GM23248 (cell line): Measurements from ENCODE around the gene KCNIP3. TPM values are rescaled to one million over a fixed set of nuclear protein-coding genes. Genes with fewer than 3 reads are reported as not detected.
"Not testable (repeated sequence)": the region's sequence is repeated elsewhere in the genome, so short reads cannot be mapped to it uniquely, and the experiment has no call there.

Source experiments
- DNase-seq: peaks from one replicate; pipeline ENCODE4 v3.0.0-alpha.2; 2015
- H2AFZ ChIP-seq: fragments of 200-600 bp; sonication (generic); 2 replicates; pipeline ENCODE4 v1.6.1; 2016; ENCODE audit warnings: antibody characterized with exemption
- H3F3A ChIP-seq: fragments of 200-600 bp; sonication (generic); 2 replicates; pipeline ENCODE4 v1.6.1; 2016; ENCODE audit warnings: mild to moderate bottlenecking, antibody characterized with exemption, mixed run types; ENCODE audit not compliant: insufficient read depth
- H3K27ac ChIP-seq: fragments of 200-600 bp; sonication (generic); 2 replicates; pipeline ENCODE4 v1.5.1; 2016; ENCODE audit warnings: mild to moderate bottlenecking
- H3K27me3 ChIP-seq: fragments of 200-600 bp; sonication (generic); replicated peaks from 2 replicates; pipeline ENCODE4 v1.6.1; 2016; ENCODE audit warnings: mild to moderate bottlenecking; ENCODE audit not compliant: insufficient read depth
- H3K36me3 ChIP-seq: fragments of 200-600 bp; sonication (generic); 2 replicates; pipeline ENCODE4 v1.6.1; 2016; ENCODE audit warnings: low read depth, mild to moderate bottlenecking
- H3K4me1 ChIP-seq: fragments of 200-600 bp; sonication (generic); 2 replicates; pipeline ENCODE4 v1.6.1; 2016; ENCODE audit warnings: mild to moderate bottlenecking; ENCODE audit not compliant: insufficient read depth
- H3K4me2 ChIP-seq: fragments of 200-600 bp; sonication (generic); one replicate; pipeline ENCODE4 v1.6.1; 2016; ENCODE audit warnings: mild to moderate bottlenecking; ENCODE audit not compliant: unreplicated experiment
- H3K4me3 ChIP-seq: fragments of 200-600 bp; sonication (generic); 2 replicates; pipeline ENCODE4 v1.5.1; 2016; ENCODE audit warnings: mild to moderate bottlenecking
- H3K79me2 ChIP-seq: fragments of 200-600 bp; sonication (generic); 2 replicates; pipeline ENCODE4 v1.6.1; 2016; ENCODE audit warnings: mild to moderate bottlenecking; ENCODE audit not compliant: insufficient read depth
- H3K9ac ChIP-seq: fragments of 200-600 bp; sonication (generic); 2 replicates; pipeline ENCODE4 v1.6.1; 2016; ENCODE audit warnings: mild to moderate bottlenecking
- H3K9me2 ChIP-seq: fragments of 200-600 bp; sonication (generic); 2 replicates; pipeline ENCODE4 v1.6.1; 2016; ENCODE audit warnings: mixed run types, mild to moderate bottlenecking, moderate library complexity; ENCODE audit not compliant: insufficient read depth
- H3K9me3 ChIP-seq: fragments of 200-600 bp; sonication (generic); one replicate; pipeline ENCODE4 v1.6.1; 2017; ENCODE audit warnings: low read depth
- H4K20me1 ChIP-seq: fragments of 200-600 bp; sonication (generic); 2 replicates; pipeline ENCODE4 v1.6.0; 2016; ENCODE audit not compliant: insufficient read depth
- EZH2 ChIP-seq: fragments of 200-600 bp; sonication (generic); IDR thresholded peaks from 2 replicates; pipeline ENCODE4 v1.6.1; 2018; ENCODE audit warnings: antibody characterized with exemption, mild to moderate bottlenecking; ENCODE audit not compliant: insufficient read depth, poor library complexity, severe bottlenecking
- EZH2phosphoT487 ChIP-seq: fragments of 200-600 bp; sonication (generic); IDR thresholded peaks from 2 replicates; pipeline ENCODE4 v1.6.1; 2018; ENCODE audit warnings: antibody characterized with exemption, moderate library complexity, mild to moderate bottlenecking, low read depth; ENCODE audit not compliant: insufficient read depth
- WGBS, 2 experiments: methylation state at CpG; one replicate each; pipeline ENCODE4 v1.1.6; 2015 to 2017; ENCODE audit warnings: low lambda C conversion rate in 2 of 2, low coverage in 1 of 2; ENCODE audit errors: missing lambda C conversion rate in 2 of 2; 5-methylcytosine and 5-hydroxymethylcytosine counted together
- in situ Hi-C: fragments of 300-500 bp; cut with MboI; formaldehyde crosslinking; loops from 2 replicates; pipeline ENCODE4 v1.15.0; 2020
- polyA plus RNA-seq: library from polyadenylated mRNA; unstranded; fragments of >200 nt; fragmentation: Nextera tagmentation; extraction: Ambion mirVana; gene quantifications from 2 replicates; pipeline ENCODE4 v1.2.1, GENCODE V29; 2016
- total RNA-seq: library from RNA; depleted of rRNA; stranded (reverse); fragments of >200 nt; shearing (Covaris generic); gene quantifications from 2 replicates; pipeline ENCODE4 v1.2.3, GENCODE V29; 2014

The KCNIP3 gene
- total and polyA plus RNA-seq, 2 experiments from 2014 or later = 3.7 to 10.7 TPM

GRCh38 chr2:95392320-95392719, 95.2 kb downstream of the KCNIP3 start:
- no peak overlapping the region for H3K4me3 ChIP-seq
- no peaks in the 10 kb centered on the region for H4K20me1 ChIP-seq
- no peaks in the 10 kb centered on the region for H3K79me2 ChIP-seq
- no peaks in the 10 kb centered on the region for H3K4me1 ChIP-seq
- H3F3A ChIP-seq = no peaks in the 10 kb centered on the region
- DNase-seq = no peak
- no peak overlapping the region for H3K9ac ChIP-seq
- H3K9me2 ChIP-seq = no peaks in the 10 kb centered on the region
- H3K36me3 ChIP-seq = no peaks in the 10 kb centered on the region
- TF ChIP-seq EZH2phosphoT487 (no peak), EZH2 (no peak)
- no peaks in the 10 kb centered on the region for H3K9me3 ChIP-seq
- no peak overlapping the region for H3K27ac ChIP-seq
- H3K27me3 ChIP-seq = no peaks in the 10 kb centered on the region
- no peak overlapping the region for H3K4me2 ChIP-seq
- 92 to 95% methylated on average over 6 of the region's 6 CpGs for WGBS, 2 experiments
- in situ Hi-C loops = no loop called here
- no peak overlapping the region for H2AFZ ChIP-seq

- Histone ChIP-seq H3K4me3 (no peak overlapping the region), H3K79me2 (no peaks in the 10 kb centered on the region), H2AFZ (no peak overlapping the region), H3K9me3 (no peaks in the 10 kb centered on the region), H3K27me3 (no peaks in the 10 kb centered on the region), H3K9ac (no peak overlapping the region), H3K9me2 (no peaks in the 10 kb centered on the region), H3K27ac (no peak overlapping the region), H4K20me1 (no peaks in the 10 kb centered on the region), H3K4me1 (no peaks in the 10 kb centered on the region), H3F3A (no peaks in the 10 kb centered on the region), H3K36me3 (no peaks in the 10 kb centered on the region), H3K4me2 (no peak overlapping the region)
- no peak for DNase-seq
- 70 to 72% methylated on average over 8 of the region's 8 CpGs for whole genome bisulfite sequencing, 2 experiments
- TF ChIP-seq EZH2phosphoT487 (no peak), EZH2 (no peak)
- in situ Hi-C loops = no loop called here
Measured at GRCh38 chr2:95392730-95393455, 95.7 kb downstream of the KCNIP3 start.

- DNase-seq = no peak
- H2AFZ ChIP-seq = no peak overlapping the region
- 65 to 66% methylated on average over 6 of the region's 6 CpGs for WGBS, 2 experiments
- no peak overlapping the region for H3K9ac ChIP-seq
- no peaks in the 10 kb centered on the region for H4K20me1 ChIP-seq
- H3K27ac ChIP-seq = no peak overlapping the region
- H3K27me3 ChIP-seq = no peaks in the 10 kb centered on the region
- no peaks in the 10 kb centered on the region for H3K4me1 ChIP-seq
- no peaks in the 10 kb centered on the region for H3K36me3 ChIP-seq
- no peaks in the 10 kb centered on the region for H3K9me2 ChIP-seq
- no peaks in the 10 kb centered on the region for H3K9me3 ChIP-seq
- H3F3A ChIP-seq = no peaks in the 10 kb centered on the region
- no peak overlapping the region for H3K4me3 ChIP-seq
- in situ Hi-C loops = no loop called here
- TF ChIP-seq EZH2 (no peak), EZH2phosphoT487 (no peak)
- no peak overlapping the region for H3K4me2 ChIP-seq
- no peaks in the 10 kb centered on the region for H3K79me2 ChIP-seq
Measured at GRCh38 chr2:95393901-95394300, 96.8 kb downstream of the KCNIP3 start.

GRCh38 chr2:95399061-95399460, 101.9 kb downstream of the KCNIP3 start:
- H3K9me2 ChIP-seq = no peaks in the 10 kb centered on the region
- H3K27me3 ChIP-seq = no peaks in the 10 kb centered on the region
- in situ Hi-C loops = no loop called here
- no peaks in the 10 kb centered on the region for H3F3A ChIP-seq
- TF ChIP-seq EZH2phosphoT487 = no peak
- no peak for TF ChIP-seq EZH2
- H3K9me3 ChIP-seq = no peaks in the 10 kb centered on the region
- H3K79me2 ChIP-seq = peaks cover 14% of the 10 kb centered on the region
- H3K4me2 ChIP-seq = no peak overlapping the region
- H2AFZ ChIP-seq = no peak overlapping the region
- H3K9ac ChIP-seq = no peak overlapping the region
- H3K27ac ChIP-seq = no peak overlapping the region
- peaks cover 10% of the 10 kb centered on the region; the same call in 1 of the 2 replicates for H3K4me1 ChIP-seq
- no peak overlapping the region for H3K4me3 ChIP-seq
- no peak for DNase-seq
- no peaks in the 10 kb centered on the region for H3K36me3 ChIP-seq
- H4K20me1 ChIP-seq = no peaks in the 10 kb centered on the region
- 77 to 80% methylated on average over 7 of the region's 7 CpGs for WGBS, 2 experiments

- Histone ChIP-seq H3K27ac (no peak overlapping the region), H3K79me2 (peaks cover 26% of the 10 kb centered on the region), H3K36me3 (no peaks in the 10 kb centered on the region), H3K9me3 (no peaks in the 10 kb centered on the region), H2AFZ (peak overlapping the region; percentile 94), H3F3A (no peaks in the 10 kb centered on the region), H3K9ac (peak overlapping the region; percentile 95), H3K4me3 (peak overlapping the region; percentile 96), H3K4me1 (peaks cover 10% of the 10 kb centered on the region; the same call in 1 of the 2 replicates), H3K4me2 (peak overlapping the region; percentile 88), H4K20me1 (no peaks in the 10 kb centered on the region), H3K9me2 (no peaks in the 10 kb centered on the region), H3K27me3 (no peaks in the 10 kb centered on the region)
- no peak for DNase-seq
- WGBS, 2 experiments = 41 to 49% methylated on average over 9 of the region's 9 CpGs
- TF ChIP-seq EZH2 = no peak
- TF ChIP-seq EZH2phosphoT487 = no peak
- in situ Hi-C loops = no loop called here
Measured at GRCh38 chr2:95401480-95401879, 104.3 kb downstream of the KCNIP3 start.

- Histone ChIP-seq H3K79me2 (peaks cover 26% of the 10 kb centered on the region), H3K27ac (peak overlapping the region; percentile 71), H3K4me3 (peak overlapping the region; percentile 96), H2AFZ (peak overlapping the region; percentile 94), H3K4me2 (peak overlapping the region; percentile 88), H3K9ac (peak overlapping the region; percentile 95)
- H3K36me3 ChIP-seq, H3K9me2 ChIP-seq, H3K9me3 ChIP-seq, H3K4me1 ChIP-seq, in situ Hi-C loops, H3F3A ChIP-seq, H3K27me3 ChIP-seq, H4K20me1 ChIP-seq: not testable (repeated sequence)
- 2 to 3% methylated on average over 10 of the region's 10 CpGs for WGBS, 2 experiments
- DNase-seq = peak; percentile 40
Measured at GRCh38 chr2:95402004-95402369, 104.8 kb downstream of the KCNIP3 start.
